Measurements from ENCODE around the gene VWA7.

DNA sequence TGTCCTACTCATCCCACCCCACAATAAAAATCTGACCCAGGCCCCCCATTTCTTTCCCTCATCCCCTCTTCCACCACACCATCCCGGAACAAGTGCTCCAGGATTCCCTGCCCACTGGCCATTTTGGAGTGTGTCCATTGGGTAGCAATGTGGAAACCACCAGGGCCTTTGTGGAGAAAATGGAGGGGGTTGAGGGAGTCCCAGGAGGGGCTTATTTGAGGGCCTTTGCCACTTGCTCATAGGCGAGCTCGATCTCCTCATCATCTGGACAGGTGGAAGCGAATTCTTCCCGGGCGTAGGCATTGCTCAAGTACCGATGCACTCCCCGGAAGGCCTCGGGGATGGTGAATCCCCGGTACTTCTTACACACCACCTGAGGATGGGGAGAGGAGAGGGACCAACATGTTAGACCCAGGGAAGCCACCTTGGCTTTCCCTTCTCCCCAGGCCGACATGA is 46.5 kb downstream of the VWA7 start:
- TF ChIP-seq, protein P1, sequence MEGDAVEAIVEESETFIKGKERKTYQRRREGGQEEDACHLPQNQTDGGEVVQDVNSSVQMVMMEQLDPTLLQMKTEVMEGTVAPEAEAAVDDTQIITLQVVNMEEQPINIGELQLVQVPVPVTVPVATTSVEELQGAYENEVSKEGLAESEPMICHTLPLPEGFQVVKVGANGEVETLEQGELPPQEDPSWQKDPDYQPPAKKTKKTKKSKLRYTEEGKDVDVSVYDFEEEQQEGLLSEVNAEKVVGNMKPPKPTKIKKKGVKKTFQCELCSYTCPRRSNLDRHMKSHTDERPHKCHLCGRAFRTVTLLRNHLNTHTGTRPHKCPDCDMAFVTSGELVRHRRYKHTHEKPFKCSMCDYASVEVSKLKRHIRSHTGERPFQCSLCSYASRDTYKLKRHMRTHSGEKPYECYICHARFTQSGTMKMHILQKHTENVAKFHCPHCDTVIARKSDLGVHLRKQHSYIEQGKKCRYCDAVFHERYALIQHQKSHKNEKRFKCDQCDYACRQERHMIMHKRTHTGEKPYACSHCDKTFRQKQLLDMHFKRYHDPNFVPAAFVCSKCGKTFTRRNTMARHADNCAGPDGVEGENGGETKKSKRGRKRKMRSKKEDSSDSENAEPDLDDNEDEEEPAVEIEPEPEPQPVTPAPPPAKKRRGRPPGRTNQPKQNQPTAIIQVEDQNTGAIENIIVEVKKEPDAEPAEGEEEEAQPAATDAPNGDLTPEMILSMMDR (IDR thresholded peaks at IDR 0.05): no peak
- no peak for TF ChIP-seq POLR2AphosphoS5 (IDR thresholded peaks at IDR 0.05)
